ENCODE results near the gene PPP2CA.
"Not testable (repeated sequence)": the region's sequence is repeated elsewhere in the genome, so short reads cannot be mapped to it uniquely, and the experiment has no call there.

The PPP2CA gene

DNA sequence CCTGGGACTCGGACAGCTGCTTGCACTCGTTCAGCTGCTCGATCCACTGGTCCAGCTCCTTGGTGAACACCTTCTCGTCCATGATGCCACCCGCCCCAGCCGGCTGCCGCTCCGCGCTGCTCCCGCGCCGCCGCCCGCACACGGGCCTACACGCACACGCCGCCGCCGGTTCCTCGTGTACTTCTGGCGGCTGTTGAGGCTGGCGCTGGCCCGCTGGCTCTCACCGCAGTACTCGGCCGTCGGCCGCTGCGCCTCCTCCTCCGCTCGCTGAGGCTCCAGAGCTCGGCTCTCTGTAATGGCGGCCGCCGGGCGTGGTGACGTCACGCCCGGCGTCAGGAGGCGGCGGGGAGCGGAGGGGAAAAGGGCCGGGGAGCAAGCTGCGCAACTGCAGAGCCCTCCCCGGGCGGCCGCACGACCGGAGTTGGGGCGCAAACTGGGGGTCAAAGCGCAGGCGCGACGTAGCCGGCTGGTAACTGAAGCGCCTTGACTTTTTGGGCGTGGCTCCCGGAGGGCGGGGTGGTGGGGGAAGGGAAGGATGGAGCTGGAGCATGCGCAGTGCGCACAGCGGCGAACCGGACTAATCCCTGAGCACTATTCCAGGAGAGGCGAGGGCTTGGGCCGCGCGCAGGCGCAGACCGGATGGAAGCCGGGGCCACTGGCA is at the start of gene PPP2CA:
Gene PPP2CA (minus strand): TSS at position 294 of the 661 bp plus-strand sequence. CDS start 212 bp downstream, at position 82.
- DNase-seq = peak; percentile 96

DNA sequence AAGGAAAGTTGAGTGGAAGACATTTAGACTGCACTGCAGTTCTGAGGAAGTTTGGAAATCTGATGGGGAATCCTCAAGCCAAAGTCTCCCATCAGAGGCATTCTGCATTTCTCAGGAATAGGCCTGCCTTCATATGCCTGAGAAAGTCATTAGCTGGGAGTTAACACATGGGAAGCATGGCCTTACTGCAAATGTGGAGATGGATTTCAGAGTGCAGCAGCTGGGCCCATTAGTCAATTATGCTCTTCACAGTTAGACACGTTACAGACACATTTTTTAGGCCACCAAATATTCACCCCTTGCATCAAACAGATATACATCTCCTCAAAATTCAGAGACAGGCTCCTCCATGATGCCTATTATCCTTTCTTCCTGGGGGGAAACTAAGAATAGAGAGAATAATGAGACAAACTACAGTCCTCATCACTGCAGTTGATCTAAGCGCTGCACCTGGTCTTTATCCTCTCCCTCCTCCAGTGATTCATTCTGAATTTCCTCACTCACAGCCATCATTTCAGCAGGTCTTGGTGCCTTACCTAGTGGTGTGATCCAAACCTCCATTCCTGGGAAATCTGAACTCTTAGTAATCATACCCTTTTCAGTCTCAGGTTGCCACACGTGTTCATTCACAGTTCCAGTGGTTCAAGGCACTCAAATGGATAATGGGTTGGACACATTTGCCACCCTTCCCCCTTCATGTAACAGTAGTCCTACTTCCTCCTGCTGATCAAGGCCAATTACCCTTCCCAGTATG is 47.9 kb upstream of the PPP2CA start:
- peak; percentile 60 for DNase-seq

DNA sequence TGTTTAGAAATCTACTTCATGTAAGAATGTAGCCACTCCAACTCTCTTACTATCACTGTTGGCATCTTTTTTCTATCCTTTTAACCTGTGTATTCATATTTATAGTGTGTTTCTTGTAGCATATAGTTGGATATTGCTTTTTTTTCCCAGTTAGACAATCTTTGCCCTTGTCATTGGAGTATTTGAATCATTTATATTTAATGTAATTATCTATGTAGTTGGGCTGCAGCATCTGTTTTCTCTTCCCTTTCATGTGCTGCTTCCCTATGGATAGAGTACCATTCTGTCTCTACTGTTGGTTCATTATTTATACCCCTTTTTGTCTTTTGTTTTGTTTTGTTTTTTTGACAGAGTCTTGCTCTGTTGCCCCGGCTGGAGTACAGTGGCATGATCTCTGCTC is 45.2 kb upstream of the PPP2CA start:
- no peak for DNase-seq

DNA sequence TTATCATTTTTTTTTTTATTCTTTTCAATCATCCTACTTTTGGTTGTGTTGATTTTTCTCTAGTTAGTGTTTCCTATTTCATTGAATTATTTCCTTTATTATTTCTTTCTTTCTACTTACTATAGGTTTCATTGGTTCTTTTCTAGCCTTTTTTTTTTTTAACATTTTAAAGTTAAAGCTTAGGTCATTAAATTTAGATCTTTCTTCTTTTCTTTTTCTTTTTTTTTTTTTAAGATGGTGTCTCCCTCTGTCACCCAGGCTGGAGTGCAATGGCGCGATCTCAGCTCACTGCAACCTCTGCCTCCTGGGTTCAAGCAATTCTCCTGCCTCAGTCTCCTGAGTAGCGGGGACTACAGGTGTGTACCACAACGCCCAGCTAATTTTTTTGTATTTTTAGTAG is 43.0 kb upstream of the PPP2CA start:
- no peak for DNase-seq

DNA sequence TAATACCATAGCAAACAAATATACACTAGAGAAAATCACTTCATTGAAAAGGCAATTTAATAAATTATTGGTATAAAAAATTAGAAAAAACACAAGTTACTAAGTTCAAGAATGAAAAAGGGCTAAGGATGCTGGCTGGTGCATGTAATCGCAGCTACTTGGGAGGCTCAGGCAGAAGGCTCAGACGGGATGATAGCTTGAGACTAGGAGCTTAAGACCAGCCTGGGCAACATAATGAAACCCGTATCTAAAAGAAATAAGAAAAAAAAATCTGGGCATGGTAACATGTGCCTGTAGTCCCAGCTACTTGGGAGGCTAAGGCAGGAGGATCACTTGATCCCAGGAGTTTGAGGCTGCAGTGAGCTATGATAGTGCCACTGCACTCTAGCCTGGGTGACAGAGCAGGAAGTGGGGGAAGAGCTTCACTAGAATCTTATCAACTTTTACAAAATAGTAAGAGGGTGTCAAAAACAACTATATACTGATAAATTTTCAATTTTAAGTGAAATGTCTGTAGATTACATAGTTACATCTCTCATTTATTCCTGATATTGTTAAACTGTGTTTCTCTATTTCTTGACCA is 42.2 kb upstream of the PPP2CA start:
- no peak for DNase-seq

DNA sequence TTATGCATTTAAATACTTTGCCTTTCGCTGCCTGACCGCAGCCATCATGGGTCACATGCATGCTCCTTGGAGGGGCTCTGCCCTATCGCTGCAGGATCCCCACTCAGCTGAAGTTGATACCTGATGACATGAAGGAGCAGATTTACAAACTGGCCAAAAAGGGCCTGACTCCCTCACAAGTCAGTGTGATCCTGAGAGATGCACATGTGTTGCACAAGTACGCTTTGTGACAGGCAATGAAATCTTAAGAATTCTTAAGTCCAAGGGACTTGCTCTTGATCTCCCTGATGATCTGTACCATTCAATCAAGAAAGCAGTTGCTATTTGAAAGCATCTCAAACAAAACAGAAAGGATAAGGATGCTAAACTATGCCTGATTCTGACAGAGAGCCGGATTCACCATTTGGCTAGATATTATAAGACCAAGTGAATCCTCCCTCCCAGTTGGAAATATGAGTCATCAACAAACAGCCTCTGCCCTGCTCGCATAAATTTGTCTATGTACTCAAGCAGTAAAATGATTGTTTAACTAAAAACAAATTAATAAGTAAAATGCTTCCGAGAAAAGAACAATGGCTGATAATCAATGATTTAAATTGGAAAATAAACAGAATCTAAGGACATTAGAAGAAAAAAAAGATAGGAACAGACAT is 41.6 kb upstream of the PPP2CA start:
- DNase-seq = no peak

DNA sequence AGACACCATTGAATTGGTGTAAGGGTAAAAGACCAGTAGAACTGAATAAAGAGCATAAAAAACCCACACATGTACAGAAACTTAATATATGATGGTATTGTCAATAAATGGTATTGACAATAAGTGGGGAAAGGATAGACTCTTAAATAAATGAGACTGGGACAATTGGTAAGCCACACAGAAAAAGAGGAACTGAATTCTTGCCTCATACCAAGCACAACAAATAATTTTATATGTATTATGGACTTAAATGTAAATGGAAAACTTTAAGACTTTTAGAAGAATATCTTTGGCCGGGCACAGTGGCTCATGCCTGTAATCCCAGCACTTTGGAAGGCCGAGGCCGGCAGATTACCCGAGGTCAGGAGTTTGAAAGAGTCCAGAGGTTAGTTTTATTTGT is 37.9 kb upstream of the PPP2CA start:
- DNase-seq = no peak

DNA sequence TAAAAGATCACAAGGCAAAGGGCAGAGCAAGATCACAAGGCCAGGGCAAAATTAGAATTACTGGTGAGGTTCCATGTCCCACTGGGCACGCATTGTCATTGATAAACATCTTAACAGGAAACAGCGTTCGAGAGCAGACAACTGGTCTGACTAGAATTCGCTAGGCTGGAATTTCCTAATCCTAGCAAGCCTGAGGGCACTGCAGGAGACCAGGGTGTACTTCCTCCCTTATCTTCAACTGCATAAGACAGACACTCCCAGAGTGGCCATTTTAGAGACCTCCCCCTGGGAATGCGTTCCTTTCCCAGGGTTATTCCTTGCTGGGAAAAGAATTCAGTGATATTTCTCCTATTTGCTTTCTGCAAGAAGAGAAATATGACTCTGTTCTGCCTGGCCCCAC is 36.8 kb upstream of the PPP2CA start:
- DNase-seq = not testable (repeated sequence)

DNA sequence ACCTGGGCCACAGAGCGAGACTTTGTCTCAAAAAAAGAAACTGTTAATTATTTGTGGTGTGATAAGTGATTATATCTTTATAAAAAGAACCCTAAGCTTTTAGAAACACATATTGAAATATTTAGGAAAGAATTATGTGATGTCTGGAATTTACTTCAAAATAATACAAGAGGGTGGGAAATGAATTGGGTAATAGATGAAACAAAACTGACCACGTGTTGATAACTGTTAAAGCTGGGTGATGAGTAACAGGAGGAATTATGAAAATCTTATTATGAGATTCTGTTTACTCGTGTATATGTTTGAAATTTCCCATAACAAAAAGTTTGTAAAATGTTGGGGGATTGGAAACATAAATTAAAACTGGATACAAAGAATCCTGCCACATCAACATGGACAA is 33.0 kb upstream of the PPP2CA start:
- no peak for DNase-seq

DNA sequence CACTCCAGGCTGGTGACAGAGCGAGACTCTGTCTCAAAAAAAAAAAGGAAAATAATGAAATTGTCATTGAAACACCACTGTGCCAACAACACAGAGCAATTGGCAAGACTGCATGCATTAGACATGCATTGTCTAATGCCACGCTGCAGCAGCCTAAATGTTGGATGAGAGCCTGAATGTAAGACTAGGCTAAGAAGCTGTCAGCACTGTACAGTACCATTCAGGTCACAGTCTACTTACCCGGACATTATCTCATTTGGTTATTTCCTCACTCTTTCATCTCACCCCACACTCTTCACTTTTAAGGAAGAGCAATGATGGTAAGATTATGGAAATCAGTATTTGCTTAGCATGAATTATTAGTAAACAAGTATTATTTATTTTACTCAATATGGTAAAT is 31.3 kb upstream of the PPP2CA start:
- no peak for DNase-seq

DNA sequence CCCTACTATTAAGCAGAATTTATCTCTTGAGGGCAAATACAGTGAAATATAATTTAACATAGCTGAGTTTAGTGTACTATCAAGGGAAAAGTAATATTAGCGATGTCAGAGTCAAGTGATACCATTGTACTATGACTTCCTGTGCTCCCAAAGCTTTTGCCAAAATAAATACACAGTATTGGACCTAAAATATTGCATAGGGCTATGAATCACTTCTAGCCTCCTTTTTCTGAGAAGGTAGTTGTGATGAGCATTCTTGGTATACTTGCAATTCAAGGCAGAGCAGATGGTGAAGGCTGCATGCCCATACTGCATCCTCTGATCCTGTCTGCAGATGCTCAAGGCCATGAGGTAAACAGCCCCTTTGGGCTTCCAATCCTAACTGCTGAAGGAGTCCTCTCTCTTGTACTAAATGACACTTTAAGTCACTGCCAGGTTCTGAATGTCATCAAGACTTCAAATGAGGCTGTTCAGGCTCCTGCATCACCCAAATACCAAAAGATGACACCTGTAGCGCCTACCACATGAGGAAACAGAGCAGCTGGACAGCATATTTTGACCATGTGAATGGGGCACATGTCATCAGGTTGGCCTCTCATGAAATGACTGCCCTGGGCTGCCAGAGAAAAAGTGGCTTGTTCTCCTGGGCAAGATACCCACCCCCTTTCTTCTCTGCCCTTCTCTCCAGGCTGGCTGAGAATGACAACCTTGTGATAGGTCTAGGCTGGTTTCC is 29.7 kb upstream of the PPP2CA start:
- DNase-seq = no peak

DNA sequence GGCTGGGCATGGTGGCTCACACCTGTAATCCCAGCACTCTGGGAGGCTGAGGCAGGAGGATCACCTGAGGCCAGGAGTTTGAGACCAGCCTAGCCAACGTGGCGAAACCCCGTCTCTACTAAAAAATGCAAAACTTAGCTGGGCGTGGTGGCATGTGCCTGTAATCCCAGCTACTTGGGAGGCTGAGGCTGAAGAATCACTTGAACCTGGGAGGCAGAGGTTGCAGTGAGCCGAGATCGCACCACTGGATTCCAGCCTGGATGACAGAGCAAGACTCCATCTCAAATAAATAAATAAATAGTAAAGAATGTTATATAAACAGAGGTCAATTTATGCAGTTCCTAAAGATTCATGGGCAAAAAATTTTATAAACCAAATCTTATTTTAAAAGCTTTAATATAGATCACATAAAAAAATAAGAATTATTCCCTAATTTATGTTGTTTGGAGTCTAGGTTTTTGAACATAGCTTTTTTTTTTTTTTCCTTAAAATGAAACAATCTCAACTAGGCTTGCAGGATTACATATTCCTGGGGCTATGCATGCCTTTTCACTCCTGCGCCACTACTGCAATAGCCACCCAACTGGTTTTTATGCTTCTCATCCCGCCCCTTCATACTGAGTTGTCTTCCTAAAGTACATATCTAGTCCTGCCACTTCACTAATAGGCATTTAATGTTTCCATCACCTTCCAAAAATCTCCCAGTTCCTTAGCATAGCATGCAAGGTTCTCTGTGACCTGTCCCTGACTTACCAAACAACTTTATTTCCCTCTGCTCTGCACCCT is 27.7 kb upstream of the PPP2CA start:
- not testable (repeated sequence) for DNase-seq

DNA sequence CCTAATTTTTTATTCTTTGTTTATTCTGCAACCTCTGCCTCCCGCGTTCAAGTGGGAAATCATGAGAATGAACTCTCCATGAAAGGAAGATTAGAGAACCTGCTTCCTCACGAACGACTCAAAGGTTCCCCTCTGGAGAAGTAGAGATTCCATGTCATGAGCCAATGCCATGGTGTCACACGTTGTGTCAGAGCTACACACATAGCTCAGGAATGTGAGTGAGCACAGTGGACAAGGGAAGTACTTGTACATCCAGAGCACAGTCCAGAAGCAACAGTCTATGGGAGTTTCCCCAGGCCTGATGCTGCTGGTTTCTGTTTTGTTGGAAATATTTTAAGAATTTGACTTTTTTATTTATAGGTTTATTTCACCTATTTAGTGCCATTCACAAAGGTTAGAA is 26.8 kb upstream of the PPP2CA start:
- no peak for DNase-seq

DNA sequence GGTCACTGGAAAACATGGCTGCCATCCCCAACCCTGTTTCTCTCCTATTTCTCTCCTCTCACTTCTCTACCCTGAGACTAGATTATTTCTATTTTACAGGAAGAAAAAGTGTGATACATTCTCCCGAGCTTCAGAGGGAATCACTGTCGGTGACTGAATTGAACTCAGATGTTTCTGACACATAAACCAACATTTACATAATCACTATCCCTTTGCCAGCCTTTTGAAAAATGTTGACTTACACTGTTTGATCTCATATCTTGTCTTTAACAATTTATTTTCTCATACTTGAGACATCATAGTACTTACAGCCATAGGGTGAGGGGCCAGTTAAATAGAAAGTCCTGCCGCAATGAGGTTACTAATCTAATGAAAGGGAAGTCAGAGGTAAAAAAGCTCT is 25.1 kb upstream of the PPP2CA start:
- DNase-seq = no peak

DNA sequence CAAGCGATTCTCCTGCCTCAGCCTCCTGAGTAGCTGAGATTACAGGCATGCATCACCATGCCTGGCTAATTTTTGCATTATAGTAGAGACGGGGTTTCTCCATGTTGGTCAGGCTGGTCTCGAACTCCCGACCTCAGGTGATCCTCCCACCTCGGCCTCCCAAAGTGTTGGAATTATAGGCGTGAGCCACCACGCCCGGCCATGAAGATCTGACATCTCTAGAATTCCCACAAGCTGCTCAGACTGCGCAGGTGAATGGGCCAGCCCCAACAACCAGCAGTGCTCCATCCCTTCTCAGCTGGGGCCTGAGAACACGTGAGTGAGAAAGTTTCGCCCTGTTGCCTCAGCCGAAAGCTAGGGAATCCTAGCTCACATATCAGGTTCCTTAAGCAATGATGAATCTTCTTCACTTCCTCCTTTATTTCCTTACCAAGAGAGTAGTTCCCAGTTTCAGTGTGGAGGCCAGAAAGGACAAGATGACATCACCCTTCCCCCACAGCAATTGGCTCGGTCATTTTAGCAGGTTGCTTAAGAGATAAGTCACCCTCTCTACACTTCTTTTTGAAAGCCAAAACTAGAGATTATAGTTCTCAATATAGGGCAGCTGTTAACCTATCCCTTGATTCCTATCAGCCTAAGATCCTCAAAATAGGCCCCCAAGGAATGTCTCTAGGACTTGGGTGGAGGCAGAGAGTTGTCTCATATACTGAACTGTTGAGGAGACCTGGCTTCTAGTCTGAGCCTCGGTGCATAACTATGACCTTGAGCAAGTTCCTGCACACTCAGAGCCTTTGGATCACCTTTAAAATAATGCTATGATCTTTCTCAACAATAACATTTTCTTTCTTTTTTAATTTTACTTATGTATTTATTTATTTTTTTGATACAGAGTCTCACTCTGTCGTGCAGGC is 23.9 kb upstream of the PPP2CA start:
- DNase-seq = no peak

DNA sequence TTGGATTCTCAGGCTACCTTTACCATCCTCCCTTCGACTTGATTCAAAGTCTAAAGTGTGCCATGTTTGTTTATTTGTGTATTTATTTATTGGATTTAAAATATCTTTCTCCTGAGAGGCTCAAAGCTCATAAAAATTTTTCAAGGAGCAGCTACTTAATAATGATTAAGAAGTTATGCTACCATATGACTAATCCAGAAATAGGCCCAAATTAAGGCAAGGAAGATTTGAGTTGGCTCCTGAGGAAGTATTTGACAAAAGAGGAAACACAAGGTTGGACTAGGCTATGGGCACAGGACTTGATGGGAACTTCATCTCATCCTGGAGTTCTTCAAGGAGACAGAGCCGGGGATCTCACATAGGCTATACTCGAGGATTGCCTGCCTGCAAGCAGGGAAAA is 22.4 kb upstream of the PPP2CA start:
- DNase-seq = no peak

DNA sequence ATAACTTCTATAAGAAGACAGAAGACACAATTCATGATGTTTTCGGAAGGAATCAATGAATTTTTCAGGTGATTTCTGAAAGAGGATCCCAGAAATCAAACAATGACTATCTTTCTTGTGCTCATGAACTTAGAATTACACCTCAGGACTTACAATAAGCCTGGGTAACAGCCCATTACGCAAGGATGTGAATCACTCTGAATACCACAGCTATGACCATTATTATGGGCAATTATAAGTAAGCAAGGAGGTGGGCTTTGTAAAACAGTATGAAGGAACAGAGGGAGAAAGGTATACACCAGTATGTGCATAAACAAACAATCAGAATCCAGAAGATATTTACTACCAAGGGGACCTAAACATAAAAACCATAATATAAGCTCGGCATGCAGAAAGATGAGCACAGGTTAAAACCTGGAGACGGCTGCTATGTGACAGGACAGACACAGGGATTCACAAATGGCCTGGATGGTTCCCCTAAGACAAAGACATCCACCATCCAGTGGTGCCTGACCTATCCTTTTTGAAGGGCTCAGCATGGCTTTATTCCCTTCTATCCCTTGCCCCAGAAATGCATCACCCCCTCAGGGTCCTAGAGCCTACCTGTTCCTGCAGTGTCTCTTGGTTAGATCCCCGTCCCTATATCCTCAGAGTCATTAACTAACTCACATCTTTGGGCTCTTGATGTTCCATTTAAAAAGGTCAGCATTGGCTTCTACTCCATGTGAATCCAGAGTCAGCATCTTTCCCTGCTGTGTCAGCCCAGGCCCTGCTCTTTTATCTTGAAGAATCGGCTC is 21.8 kb upstream of the PPP2CA start:
- DNase-seq = peak; percentile 40

DNA sequence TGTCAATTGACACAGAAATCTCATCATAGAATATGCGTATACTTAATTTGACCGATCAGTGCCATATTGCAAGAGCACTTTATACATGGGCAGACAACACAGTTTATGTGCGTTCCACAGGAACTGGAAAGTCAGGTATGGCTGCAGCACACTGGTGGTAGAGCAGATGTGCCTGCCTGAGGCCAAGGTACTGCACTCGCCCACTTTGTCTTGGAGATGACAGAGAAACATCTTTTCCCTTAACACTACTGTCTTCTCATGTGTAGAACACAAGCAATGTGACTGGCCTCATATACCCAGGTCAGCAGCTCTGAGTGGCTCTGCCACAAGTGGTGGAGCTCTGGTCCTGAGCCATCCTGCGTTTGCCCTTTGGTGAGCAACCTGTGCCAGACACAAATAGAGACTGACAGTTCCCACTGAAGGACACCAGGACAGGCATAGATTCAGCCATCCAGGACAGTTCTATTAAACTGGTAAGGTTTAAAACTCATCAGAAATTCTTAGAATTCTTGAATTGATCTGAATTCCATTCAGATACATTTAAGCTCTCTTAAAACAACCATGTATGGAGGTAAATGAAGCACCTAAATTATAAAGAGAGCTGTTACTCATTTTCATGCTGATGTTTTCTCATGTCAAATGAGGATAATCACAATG is 21.0 kb upstream of the PPP2CA start:
- no peak for DNase-seq

DNA sequence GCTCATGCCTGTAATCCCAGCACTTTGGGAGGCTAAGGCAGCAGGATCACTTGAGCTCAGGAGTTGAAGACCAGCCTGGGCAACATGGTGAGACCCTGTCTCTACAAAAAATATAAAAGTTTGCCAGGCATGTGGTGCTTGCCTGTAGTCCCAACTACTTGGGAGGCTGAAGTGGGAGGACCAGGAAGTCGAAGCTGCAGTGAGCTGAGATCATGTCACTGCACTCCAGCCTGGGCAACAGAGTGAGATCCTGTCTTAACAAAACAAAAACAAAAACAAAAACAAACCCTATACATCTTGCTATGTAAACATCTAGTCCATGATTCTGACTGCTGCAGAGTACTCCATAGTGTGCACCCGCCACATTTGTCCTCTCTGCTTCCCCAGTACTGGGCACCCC is 19.8 kb upstream of the PPP2CA start:
- no peak for DNase-seq

Measured in NCI-H82 (cell line).